ENCODE results near the gene LRPPRC. TPM values are rescaled to one million over a fixed set of nuclear protein-coding genes. Genes with fewer than 3 reads are reported as not detected.

Gene LRPPRC
- total and polyA plus RNA-seq, 2 experiments from 2014 or later: 163 to 200 TPM

DNA sequence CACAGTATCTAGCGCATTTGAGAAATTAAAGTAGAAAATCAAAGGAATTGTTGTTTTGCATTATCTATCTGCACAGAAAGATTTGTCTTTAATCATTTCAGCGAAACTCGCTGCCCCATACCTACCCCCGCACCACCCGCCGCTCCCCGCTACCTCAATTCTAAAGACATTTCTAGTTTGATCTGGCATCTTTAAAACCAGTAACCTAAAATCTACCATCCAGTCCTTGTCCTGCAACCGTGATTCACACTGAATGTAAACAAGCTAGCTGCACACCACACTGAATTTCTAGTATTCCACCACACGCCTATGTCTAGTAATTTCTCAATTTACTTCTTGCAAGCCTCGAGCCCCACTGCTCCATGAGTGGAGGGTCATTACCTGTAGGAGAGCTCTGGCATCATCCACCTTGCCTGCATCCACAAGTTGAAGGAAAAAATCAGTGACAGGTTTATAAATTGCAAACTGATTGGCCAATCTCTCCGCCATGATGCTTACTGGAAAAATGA is 96.9 kb downstream of the LRPPRC start:
- Histone ChIP-seq H3K9me2 (ENCODE audit: insufficient read depth) (no peaks in the 10 kb centered on the region), H3K4me1 (ENCODE audit: insufficient read depth) (no peaks in the 10 kb centered on the region), H3K4me2 (no peak overlapping the region), H4K20me1 (replicated peaks; ENCODE audit: insufficient read depth) (peaks cover 10% of the 10 kb centered on the region; the same call in 1 of the 2 replicates), H3K27ac (ENCODE audit: low read depth) (no peak overlapping the region), H2AFZ (no peak overlapping the region), H3K79me2 (replicated peaks; ENCODE audit: insufficient read depth) (no peaks in the 10 kb centered on the region), H3K36me3 (ENCODE audit: insufficient read depth) (peaks cover 39% of the 10 kb centered on the region; the same call in 1 of the 2 replicates), H3F3A (replicated peaks; ENCODE audit: low read depth) (peaks cover 5% of the 10 kb centered on the region; the same call in 1 of the 2 replicates), H3K4me3 (no peak overlapping the region), H3K27me3 (ENCODE audit: insufficient read depth) (no peaks in the 10 kb centered on the region)
- Mint-ChIP-seq H3K36me3 (ENCODE audit: low read depth) (peaks cover 72% of the 10 kb centered on the region), H3K9me3 (no peaks in the 10 kb centered on the region), H3K27ac (peak overlapping the region; percentile 79), H3K4me1 (peaks cover 3% of the 10 kb centered on the region; the same call in 1 of the 3 replicates), H3K4me3 (no peak overlapping the region), H3K27me3 (ENCODE audit: insufficient read depth, low read depth, poor library complexity) (peaks cover 5% of the 10 kb centered on the region)
- TF ChIP-seq, protein P1, sequence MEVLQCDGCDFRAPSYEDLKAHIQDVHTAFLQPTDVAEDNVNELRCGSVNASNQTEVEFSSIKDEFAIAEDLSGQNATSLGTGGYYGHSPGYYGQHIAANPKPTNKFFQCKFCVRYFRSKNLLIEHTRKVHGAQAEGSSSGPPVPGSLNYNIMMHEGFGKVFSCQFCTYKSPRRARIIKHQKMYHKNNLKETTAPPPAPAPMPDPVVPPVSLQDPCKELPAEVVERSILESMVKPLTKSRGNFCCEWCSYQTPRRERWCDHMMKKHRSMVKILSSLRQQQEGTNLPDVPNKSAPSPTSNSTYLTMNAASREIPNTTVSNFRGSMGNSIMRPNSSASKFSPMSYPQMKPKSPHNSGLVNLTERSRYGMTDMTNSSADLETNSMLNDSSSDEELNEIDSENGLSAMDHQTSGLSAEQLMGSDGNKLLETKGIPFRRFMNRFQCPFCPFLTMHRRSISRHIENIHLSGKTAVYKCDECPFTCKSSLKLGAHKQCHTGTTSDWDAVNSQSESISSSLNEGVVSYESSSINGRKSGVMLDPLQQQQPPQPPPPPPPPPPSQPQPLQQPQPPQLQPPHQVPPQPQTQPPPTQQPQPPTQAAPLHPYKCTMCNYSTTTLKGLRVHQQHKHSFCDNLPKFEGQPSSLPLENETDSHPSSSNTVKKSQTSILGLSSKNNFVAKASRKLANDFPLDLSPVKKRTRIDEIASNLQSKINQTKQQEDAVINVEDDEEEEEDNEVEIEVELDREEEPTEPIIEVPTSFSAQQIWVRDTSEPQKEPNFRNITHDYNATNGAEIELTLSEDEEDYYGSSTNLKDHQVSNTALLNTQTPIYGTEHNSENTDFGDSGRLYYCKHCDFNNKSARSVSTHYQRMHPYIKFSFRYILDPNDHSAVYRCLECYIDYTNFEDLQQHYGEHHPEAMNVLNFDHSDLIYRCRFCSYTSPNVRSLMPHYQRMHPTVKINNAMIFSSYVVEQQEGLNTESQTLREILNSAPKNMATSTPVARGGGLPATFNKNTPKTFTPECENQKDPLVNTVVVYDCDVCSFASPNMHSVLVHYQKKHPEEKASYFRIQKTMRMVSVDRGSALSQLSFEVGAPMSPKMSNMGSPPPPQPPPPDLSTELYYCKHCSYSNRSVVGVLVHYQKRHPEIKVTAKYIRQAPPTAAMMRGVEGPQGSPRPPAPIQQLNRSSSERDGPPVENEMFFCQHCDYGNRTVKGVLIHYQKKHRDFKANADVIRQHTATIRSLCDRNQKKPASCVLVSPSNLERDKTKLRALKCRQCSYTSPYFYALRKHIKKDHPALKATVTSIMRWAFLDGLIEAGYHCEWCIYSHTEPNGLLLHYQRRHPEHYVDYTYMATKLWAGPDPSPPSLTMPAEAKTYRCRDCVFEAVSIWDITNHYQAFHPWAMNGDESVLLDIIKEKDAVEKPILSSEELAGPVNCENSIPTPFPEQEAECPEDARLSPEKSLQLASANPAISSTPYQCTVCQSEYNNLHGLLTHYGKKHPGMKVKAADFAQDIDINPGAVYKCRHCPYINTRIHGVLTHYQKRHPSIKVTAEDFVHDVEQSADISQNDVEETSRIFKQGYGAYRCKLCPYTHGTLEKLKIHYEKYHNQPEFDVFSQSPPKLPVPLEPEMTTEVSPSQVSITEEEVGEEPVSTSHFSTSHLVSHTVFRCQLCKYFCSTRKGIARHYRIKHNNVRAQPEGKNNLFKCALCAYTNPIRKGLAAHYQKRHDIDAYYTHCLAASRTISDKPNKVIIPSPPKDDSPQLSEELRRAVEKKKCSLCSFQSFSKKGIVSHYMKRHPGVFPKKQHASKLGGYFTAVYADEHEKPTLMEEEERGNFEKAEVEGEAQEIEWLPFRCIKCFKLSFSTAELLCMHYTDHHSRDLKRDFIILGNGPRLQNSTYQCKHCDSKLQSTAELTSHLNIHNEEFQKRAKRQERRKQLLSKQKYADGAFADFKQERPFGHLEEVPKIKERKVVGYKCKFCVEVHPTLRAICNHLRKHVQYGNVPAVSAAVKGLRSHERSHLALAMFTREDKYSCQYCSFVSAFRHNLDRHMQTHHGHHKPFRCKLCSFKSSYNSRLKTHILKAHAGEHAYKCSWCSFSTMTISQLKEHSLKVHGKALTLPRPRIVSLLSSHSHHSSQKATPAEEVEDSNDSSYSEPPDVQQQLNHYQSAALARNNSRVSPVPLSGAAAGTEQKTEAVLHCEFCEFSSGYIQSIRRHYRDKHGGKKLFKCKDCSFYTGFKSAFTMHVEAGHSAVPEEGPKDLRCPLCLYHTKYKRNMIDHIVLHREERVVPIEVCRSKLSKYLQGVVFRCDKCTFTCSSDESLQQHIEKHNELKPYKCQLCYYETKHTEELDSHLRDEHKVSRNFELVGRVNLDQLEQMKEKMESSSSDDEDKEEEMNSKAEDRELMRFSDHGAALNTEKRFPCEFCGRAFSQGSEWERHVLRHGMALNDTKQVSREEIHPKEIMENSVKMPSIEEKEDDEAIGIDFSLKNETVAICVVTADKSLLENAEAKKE (CRISPR knock-in tag; IDR thresholded peaks at IDR 0.05): no peak
- TF ChIP-seq STAT1 (IDR thresholded peaks at IDR 0.05; ENCODE audit: unreplicated experiment) (no peak), POLR2AphosphoS5 (IDR thresholded peaks at IDR 0.05; ENCODE audit: low read depth) (no peak), EZH2phosphoT487 (IDR thresholded peaks at IDR 0.05; ENCODE audit: unreplicated experiment) (no peak), JUNB (IDR thresholded peaks at IDR 0.05; ENCODE audit: unreplicated experiment) (no peak), NANOG (IDR thresholded peaks at IDR 0.05; ENCODE audit: borderline replicate concordance) (no peak), ZNF331 (CRISPR knock-in tag; IDR thresholded peaks at IDR 0.05; ENCODE audit: low read depth) (no peak), CREB1 (CRISPR knock-in tag; IDR thresholded peaks at IDR 0.05; ENCODE audit: low read depth) (no peak), ZNF114 (CRISPR knock-in tag; IDR thresholded peaks at IDR 0.05) (no peak)
- TF ChIP-seq, protein P2, sequence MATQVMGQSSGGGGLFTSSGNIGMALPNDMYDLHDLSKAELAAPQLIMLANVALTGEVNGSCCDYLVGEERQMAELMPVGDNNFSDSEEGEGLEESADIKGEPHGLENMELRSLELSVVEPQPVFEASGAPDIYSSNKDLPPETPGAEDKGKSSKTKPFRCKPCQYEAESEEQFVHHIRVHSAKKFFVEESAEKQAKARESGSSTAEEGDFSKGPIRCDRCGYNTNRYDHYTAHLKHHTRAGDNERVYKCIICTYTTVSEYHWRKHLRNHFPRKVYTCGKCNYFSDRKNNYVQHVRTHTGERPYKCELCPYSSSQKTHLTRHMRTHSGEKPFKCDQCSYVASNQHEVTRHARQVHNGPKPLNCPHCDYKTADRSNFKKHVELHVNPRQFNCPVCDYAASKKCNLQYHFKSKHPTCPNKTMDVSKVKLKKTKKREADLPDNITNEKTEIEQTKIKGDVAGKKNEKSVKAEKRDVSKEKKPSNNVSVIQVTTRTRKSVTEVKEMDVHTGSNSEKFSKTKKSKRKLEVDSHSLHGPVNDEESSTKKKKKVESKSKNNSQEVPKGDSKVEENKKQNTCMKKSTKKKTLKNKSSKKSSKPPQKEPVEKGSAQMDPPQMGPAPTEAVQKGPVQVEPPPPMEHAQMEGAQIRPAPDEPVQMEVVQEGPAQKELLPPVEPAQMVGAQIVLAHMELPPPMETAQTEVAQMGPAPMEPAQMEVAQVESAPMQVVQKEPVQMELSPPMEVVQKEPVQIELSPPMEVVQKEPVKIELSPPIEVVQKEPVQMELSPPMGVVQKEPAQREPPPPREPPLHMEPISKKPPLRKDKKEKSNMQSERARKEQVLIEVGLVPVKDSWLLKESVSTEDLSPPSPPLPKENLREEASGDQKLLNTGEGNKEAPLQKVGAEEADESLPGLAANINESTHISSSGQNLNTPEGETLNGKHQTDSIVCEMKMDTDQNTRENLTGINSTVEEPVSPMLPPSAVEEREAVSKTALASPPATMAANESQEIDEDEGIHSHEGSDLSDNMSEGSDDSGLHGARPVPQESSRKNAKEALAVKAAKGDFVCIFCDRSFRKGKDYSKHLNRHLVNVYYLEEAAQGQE (IDR thresholded peaks at IDR 0.05; ENCODE audit: unreplicated experiment): no peak
- TF ChIP-seq, protein P3, sequence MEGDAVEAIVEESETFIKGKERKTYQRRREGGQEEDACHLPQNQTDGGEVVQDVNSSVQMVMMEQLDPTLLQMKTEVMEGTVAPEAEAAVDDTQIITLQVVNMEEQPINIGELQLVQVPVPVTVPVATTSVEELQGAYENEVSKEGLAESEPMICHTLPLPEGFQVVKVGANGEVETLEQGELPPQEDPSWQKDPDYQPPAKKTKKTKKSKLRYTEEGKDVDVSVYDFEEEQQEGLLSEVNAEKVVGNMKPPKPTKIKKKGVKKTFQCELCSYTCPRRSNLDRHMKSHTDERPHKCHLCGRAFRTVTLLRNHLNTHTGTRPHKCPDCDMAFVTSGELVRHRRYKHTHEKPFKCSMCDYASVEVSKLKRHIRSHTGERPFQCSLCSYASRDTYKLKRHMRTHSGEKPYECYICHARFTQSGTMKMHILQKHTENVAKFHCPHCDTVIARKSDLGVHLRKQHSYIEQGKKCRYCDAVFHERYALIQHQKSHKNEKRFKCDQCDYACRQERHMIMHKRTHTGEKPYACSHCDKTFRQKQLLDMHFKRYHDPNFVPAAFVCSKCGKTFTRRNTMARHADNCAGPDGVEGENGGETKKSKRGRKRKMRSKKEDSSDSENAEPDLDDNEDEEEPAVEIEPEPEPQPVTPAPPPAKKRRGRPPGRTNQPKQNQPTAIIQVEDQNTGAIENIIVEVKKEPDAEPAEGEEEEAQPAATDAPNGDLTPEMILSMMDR (conservative IDR thresholded peaks at IDR 0.05; ENCODE audit: low read depth in 2 of 2): no peak
- TF ChIP-seq, protein P4, sequence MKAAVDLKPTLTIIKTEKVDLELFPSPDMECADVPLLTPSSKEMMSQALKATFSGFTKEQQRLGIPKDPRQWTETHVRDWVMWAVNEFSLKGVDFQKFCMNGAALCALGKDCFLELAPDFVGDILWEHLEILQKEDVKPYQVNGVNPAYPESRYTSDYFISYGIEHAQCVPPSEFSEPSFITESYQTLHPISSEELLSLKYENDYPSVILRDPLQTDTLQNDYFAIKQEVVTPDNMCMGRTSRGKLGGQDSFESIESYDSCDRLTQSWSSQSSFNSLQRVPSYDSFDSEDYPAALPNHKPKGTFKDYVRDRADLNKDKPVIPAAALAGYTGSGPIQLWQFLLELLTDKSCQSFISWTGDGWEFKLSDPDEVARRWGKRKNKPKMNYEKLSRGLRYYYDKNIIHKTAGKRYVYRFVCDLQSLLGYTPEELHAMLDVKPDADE (IDR thresholded peaks at IDR 0.05): no peak
- DNase-seq (ENCODE audit: low spot score) (no peak), ATAC-seq (no peak)
